ENCODE data around the gene GFOD1. TPM values are rescaled to one million over a fixed set of nuclear protein-coding genes. Genes with fewer than 3 reads are reported as not detected.

Gene GFOD1
- total and polyA plus RNA-seq, 2 experiments from 2014 or later, result 16.2 to 30.5 TPM

- H3K4me1 ChIP-seq (ENCODE audit: low read depth), result peaks cover 31% of the 10 kb centered on the region
- no peak for TF ChIP-seq CTCF (IDR thresholded peaks at IDR 0.05; ENCODE audit: low read depth, low read length)
- H3K9me3 ChIP-seq (ENCODE audit: low read depth), result no peaks in the 10 kb centered on the region
- no peaks in the 10 kb centered on the region for H3K36me3 ChIP-seq
- no peaks in the 10 kb centered on the region for H3K27me3 ChIP-seq
- H3K27ac ChIP-seq, result peak overlapping the region; percentile 51
- H3K4me3 ChIP-seq, result no peak overlapping the region
- peak in 1 of 2 donors; percentile 65 for DNase-seq (ENCODE audit: low read depth in 1 of 2, low spot score in 1 of 2)
Observed at GRCh38 chr6:13384966-13385365, 102.4 kb downstream of the GFOD1 start.

- H3K27me3 ChIP-seq, result no peaks in the 10 kb centered on the region
- H3K4me3 ChIP-seq, result no peak overlapping the region
- no peak for DNase-seq (ENCODE audit: low read depth in 1 of 2, low spot score in 1 of 2)
- peak overlapping the region; percentile 51 for H3K27ac ChIP-seq
- no peak for TF ChIP-seq CTCF (IDR thresholded peaks at IDR 0.05; ENCODE audit: low read depth, low read length)
- H3K4me1 ChIP-seq (ENCODE audit: low read depth), result peaks cover 31% of the 10 kb centered on the region
- no peaks in the 10 kb centered on the region for H3K9me3 ChIP-seq (ENCODE audit: low read depth)
- H3K36me3 ChIP-seq, result no peaks in the 10 kb centered on the region
Observed at GRCh38 chr6:13384506-13384905, 102.9 kb downstream of the GFOD1 start.

- Histone ChIP-seq H3K27me3 (no peaks in the 10 kb centered on the region), H3K36me3 (no peaks in the 10 kb centered on the region), H3K27ac (no peak overlapping the region), H3K9me3 (ENCODE audit: low read depth) (no peaks in the 10 kb centered on the region), H3K4me1 (ENCODE audit: low read depth) (peaks cover 31% of the 10 kb centered on the region), H3K4me3 (no peak overlapping the region)
- no peak for TF ChIP-seq CTCF (IDR thresholded peaks at IDR 0.05; ENCODE audit: low read depth, low read length)
- DNase-seq (ENCODE audit: low read depth in 1 of 2, low spot score in 1 of 2), result peak in 1 of 2 donors; percentile 77
Observed at GRCh38 chr6:13383328-13384163, 103.9 kb downstream of the GFOD1 start.

- Histone ChIP-seq H3K4me3 (no peak overlapping the region), H3K4me1 (ENCODE audit: low read depth) (peaks cover 36% of the 10 kb centered on the region), H3K27ac (no peak overlapping the region), H3K9me3 (ENCODE audit: low read depth) (no peaks in the 10 kb centered on the region), H3K36me3 (no peaks in the 10 kb centered on the region), H3K27me3 (no peaks in the 10 kb centered on the region)
- no peak for DNase-seq (ENCODE audit: low read depth in 1 of 2, low spot score in 1 of 2)
- TF ChIP-seq CTCF (IDR thresholded peaks at IDR 0.05; ENCODE audit: low read depth, low read length), result no peak
Observed at GRCh38 chr6:13380761-13381160, 106.6 kb downstream of the GFOD1 start.

DNA sequence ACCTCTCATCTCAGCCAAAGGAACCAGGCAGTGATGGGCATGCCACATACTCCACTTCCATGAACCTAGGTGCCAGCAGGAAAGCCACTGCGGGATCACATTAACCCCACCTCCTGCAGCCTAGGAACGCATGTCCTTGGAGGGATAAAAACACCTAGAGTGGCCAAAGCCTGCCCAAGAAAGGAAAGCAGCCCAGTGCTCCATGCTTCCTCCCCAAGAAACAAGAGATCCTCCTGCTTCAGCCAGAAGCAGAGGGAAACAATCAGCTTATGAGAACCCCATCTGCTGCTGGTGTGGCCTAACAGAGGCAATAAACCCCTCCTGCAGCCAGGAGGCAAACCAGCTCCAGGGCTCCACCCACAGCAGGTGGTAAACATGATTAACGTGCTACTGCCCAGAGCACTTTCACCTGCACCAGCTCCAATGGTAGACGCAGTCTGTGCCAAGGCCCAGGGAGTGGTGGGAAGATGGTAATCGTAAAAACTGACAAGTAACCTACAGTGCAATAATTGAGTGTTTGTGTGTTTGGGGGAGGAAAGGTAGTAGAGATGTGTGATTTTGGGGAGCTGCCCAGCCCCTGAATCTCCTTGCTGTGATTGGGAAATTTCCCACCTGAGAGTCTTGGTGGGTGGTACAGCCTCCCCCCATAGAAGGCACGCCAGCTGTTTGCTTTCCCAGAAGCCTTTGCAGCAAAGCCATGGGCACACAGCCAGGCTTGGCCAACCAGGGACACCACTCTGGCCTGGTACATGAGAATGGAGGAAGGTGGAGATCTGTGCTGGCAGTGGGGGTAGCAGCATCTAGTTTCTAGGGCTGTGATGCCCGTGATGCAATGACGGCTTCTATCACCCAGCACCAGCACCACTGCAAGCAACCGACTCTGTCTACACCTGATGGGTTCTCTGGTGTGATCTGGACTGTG is 108.5 kb downstream of the GFOD1 start:
- TF ChIP-seq CTCF (IDR thresholded peaks at IDR 0.05; ENCODE audit: low read depth, low read length), result no peak
- no peak for DNase-seq (ENCODE audit: low read depth in 1 of 2, low spot score in 1 of 2)
- Histone ChIP-seq H3K4me3 (no peak overlapping the region), H3K36me3 (no peaks in the 10 kb centered on the region), H3K4me1 (ENCODE audit: low read depth) (peaks cover 18% of the 10 kb centered on the region), H3K27ac (no peak overlapping the region), H3K27me3 (no peaks in the 10 kb centered on the region), H3K9me3 (ENCODE audit: low read depth) (no peaks in the 10 kb centered on the region)
